Forelimb muscle (tissue), 1 donor: ENCODE data around the gene CAPN14. TPM values are rescaled to one million over a fixed set of nuclear protein-coding genes. Genes with fewer than 3 reads are reported as not detected.

Source experiments
- DNase-seq: peaks from one replicate; pipeline ENCODE4 v3.0.0-alpha.2; 2013; ENCODE audit warnings: low read depth
- polyA plus RNA-seq: library from polyadenylated mRNA; unstranded; fragments of 120-200 nt; gene quantifications from one replicate; pipeline ENCODE4 v1.2.1, GENCODE V29; 2013; ENCODE audit not compliant: insufficient read length

The CAPN14 gene
- polyA plus RNA-seq, 1 donor, result not detected

- no peak for DNase-seq
Measured at GRCh38 chr2:31243053-31243452, 25.7 kb upstream of the CAPN14 start.

DNA sequence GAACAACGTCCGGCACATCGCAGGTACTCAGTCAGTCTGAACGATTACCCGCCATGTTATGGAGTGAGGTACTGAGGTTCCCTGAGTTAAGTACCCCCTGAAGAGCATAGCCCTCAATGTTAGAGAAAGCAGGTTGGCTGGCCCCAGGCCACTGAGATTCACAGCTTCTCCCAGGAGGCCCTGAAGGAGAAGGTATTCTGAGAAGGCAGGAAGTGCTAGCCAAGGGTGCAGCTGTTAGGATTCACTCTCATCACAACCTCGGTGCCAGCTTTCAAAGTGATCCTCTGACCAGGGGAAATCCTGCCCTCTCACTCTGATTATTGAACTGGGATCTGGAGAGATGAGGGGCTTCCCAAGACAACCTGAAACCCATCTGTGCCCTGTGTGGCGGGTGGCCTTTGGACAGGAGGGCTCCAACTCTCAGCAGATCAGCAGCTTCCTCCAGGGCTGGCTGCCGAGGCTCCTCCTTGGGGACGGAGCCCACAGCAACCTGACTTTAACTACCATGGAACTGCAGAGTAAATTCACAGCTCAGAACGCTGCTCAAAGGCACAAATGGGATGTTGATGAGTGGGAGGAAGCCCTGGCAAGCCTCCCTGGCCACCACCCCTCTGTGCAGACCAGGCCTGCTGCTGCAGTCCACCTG is 24.4 kb upstream of the CAPN14 start:
- DNase-seq, result no peak

GRCh38 chr2:31240381-31241365 is 23.4 kb upstream of the CAPN14 start:
- DNase-seq, result no peak

GRCh38 chr2:31239593-31240177 is 22.4 kb upstream of the CAPN14 start:
- DNase-seq, result no peak

DNA sequence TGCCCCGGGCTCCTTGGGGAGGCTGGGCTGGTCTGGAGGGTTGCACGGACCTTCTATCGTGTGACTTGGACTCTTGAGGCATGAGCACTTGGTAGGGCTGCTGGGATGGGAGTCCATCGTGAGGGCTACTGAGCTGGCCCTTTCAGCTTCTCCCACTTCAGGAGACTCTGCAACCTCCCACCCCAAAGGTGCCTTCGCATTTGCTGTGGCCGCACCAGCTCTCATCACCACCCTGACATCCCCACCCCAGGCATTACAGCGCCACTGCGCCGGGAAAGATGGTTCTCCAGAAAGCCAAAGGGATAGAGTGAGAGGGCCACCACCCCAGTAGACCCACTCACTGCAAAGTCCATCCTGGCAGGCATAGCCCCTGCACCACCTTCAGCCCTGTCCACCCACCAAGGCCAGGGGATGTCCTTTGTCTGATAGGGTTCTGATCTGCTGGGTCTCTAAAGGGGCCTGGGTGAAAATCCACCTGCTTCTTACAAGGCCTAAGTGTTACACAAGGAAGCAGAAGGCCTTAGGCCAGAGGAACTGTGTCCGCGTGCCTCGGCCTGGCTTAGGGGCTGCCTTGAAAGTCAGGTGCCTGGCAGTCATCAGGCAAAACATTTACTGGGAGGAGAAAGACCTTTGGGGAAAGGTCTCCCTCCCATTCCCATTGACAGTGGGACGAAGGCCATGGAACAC is 21.7 kb upstream of the CAPN14 start:
- no peak for DNase-seq

DNA sequence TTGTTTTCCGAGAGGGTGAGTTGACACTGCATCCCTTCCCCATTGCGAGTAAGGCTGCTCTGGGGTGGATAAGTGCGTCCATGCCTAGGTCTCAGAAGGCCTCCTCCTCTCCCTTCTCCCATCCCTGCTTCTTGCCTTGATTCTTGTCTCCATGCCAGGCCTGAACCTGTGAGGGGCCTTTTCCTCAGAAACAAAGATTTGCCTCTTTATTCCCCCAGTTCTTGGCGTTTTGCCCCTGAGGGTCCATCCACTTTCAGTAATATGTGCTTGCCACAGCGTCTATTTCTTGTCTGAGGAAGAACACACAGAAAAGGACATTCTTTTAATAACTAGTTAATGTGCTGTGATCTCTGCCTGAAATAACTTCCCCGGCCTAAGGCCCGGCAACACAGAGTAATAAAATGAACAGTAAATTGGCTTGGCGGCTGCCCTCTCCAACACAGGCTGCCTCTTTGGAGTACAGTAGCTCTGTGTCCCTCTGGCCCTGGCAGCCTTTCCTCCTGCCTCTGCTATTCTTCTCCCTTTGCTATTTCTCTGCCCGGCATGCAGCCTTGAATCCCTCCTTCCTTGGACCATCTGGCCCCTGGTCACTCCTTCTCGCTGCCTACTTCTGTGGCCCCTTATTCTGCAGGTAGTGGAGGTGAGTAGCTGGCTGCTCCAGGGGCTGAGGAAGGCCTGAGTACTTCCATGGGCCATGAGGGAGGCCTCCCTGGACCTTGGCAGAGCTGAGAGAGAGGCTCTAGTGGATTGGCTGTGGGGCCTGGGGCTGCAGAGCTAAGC is 21.0 kb upstream of the CAPN14 start:
- DNase-seq, result no peak

- DNase-seq, result no peak
Measured at GRCh38 chr2:31237348-31238017, 20.2 kb upstream of the CAPN14 start.

GRCh38 chr2:31236433-31237205 is 19.3 kb upstream of the CAPN14 start:
- DNase-seq, result no peak

- no peak for DNase-seq
Measured at GRCh38 chr2:31235504-31235902, 18.2 kb upstream of the CAPN14 start.

DNA sequence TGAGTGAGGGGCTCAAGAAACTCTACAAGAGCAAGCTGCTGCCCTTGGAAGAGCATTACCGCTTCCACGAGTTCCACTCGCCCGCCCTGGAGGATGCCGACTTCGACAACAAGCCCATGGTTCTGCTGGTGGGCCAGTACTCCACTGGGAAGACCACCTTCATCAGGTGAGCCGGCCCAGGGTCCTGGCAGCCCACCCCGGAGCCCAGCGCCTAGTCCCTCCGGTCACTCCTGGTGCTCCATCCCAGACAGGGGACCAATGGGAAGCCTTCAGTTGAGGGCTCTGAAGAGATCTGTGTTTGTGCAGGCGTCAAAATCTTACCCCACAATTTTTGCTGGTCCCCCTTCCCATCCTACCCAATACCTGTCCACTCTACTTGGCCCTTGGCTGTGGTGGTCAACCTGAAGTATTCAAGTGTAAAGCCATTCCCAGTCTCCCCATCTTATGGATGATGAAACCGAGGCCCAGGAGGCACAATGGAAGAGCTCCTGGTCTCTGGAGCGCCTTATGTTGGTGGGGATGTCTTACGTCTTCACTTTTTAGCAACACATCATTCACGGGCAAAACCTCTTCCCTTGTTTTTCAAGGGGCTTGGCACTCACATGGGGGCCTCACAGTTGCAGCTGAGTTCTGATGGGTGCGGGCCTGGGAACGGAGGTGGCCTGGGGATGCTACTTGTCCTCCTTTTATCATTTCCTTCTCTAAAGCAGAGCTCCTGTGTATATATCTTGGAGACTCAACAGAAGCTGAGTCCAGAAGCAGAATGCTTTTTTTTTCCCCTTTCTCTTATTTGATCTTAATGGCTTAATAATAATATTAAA is 17.6 kb upstream of the CAPN14 start:
- DNase-seq, result no peak

DNA sequence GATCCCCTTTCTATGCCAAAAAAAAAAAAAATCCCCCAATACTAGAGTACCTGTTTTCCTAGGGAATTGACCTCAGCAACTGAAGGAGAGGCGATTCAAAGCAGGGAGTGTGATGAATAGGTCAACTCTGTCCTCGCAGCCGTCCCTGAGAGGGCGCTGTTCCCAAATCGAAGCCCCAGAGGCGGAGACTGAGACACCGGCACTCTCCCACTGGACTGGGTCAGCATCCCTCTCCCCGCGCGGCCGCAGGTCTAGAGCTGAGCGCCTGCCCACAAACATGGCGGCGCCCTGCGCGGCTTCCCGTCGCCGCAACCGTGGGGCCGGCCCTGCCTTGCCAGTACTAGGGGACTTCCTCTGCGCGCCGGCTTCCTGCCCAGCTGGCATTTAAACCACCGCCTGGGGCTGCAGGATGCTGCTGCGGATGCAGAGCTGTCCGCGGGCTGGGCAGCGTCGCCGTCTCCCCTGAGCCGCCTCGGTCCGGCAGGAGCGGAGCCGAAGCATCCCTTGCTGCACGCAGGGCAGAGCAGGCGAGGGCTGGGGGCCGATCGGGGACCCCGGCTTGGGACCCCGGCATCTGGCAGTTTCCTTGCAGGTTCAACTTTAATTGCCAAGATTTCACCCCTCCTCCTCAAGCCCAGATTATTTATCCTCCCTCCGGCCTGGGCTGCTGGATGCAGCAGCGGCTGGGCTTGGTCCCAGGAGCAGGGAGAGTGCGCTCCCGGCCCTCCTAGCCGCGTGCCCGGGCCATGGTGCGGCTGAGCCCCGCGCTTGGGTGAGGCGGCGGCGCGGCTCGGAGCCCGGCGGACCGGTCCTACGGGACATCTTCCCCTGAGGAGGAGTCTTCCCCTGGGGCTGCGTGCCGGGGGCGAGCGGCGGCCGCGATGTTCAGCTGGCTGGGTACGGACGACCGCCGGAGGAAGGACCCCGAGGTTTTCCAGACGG is 16.7 kb upstream of the CAPN14 start, which contains the start of gene EHD3:
TSS of gene EHD3 (plus strand) at position 412 of the 942 bp plus-strand sequence. CDS start at position 882, 470 bp downstream.
- DNase-seq, result no peak

- no peak for DNase-seq
Measured at GRCh38 chr2:31233231-31233630, 15.9 kb upstream of the CAPN14 start.

GRCh38 chr2:31232586-31232985 is 15.3 kb upstream of the CAPN14 start:
- DNase-seq, result no peak

GRCh38 chr2:31231571-31232302 is 14.4 kb upstream of the CAPN14 start:
- no peak for DNase-seq

DNA sequence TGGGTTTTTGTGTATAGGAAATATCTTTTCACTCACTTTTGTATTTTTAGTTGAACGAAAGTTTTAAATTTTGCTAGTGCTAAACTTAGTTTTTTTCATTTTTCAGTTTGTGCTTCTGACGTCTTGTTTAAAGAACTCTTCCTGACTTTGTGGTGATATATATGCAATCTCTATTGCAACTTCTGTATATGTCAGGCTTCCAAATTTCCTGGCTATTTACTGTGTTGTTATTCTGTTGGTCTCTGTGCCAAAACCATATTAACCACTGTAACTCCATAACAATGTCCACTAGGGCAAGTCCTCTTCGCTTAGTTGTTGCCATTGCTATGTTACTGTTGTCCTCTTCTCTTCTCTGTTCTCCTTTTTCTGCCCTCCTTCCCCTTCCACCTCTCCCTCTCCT is 13.4 kb upstream of the CAPN14 start:
- DNase-seq, result no peak

DNA sequence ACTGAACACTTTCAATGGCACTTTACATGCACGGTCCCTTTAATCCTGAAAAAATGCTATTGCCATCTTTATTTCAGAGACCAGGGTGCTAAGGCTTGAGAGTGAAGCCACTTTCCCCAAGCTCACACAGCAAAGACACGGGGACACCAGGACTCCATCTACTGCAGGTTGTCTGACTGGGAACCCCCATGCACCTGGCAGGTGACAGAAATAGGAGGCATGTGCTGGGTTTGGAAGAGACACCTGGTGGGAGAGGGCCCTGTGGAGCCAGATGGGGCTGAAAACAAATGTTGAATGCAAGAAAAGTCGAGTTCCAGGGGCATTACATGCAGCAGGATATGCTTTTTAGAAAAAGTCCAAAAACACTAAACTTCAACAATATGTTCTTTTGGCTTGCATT is 11.4 kb upstream of the CAPN14 start:
- DNase-seq, result no peak

DNA sequence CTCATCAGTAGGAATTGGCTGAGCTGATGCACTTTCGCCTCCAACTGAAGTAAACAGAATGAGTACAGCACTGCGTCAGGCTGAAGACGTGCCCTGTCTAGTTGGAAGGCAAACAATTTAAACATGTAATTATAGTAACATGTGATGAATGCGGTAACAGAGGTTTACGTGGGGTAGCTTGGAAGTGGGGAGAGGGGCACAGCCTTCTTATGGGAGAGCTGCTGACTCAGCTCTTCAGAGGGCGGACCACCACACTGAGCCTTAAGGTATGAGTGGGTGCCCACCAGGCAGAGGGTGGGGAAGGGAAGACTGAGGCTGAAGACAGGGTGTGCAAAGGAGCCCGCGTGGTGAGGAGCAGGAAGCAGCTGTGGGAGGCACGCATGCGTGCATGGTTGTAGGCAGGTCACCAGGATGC is 10.4 kb upstream of the CAPN14 start:
- DNase-seq, result no peak
